Fibroblast of skin of left quadriceps (primary cell): Measurements from ENCODE around the gene SLC8A2.
"Not testable (repeated sequence)": the region's sequence is repeated elsewhere in the genome, so short reads cannot be mapped to it uniquely, and the experiment has no call there.

Experiments used
- DNase-seq, 2 experiments: peaks; one replicate each; pipeline ENCODE4 v3.0.0-alpha.2; 2013; ENCODE audit warnings: low read depth in 2 of 2

The SLC8A2 gene

GRCh38 chr19:47411696-47412095 is 60.0 kb downstream of the SLC8A2 start:
- DNase-seq: not testable (repeated sequence)

- DNase-seq: no peak
Measured at GRCh38 chr19:47411101-47411500, 60.6 kb downstream of the SLC8A2 start.

- DNase-seq: no peak
Measured at GRCh38 chr19:47408156-47408938, 63.3 kb downstream of the SLC8A2 start.

- no peak for DNase-seq
Measured at GRCh38 chr19:47407417-47407774, 64.3 kb downstream of the SLC8A2 start.

DNA sequence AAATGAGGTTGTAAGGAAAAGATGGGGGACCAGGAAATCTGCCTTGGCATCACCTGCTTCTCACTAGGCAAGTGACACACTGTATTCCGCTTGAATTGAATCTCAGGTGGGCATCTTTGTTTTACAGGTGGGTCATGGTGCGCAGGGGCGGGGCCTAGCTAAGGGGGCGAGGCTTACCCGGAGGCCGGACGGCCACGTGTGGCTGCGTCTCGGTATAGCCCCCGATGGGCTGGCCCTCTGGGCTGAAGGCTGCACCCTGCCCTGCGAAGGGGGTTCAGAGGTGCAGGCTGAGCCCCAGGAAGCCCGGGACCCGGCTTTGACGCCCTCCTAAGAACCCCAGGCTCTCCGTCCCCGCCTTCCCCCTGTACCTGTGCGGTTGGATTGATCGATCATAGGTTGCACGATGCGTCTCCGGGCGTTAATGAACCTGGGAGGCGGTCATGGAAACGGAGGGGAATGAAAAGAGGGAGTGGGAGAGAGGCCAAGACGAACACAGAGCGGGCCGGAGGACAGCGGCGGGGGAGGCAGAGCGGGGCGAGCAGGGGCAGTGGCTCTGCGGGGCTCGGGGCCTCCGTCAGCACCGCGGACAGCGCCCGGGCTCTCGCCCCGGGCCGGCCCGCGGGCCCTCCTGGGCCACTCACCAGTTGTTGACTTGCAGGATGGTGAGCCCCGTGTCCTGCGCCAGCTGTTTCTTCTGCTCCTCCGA is 64.8 kb downstream of the SLC8A2 start:
- DNase-seq: no peak

DNA sequence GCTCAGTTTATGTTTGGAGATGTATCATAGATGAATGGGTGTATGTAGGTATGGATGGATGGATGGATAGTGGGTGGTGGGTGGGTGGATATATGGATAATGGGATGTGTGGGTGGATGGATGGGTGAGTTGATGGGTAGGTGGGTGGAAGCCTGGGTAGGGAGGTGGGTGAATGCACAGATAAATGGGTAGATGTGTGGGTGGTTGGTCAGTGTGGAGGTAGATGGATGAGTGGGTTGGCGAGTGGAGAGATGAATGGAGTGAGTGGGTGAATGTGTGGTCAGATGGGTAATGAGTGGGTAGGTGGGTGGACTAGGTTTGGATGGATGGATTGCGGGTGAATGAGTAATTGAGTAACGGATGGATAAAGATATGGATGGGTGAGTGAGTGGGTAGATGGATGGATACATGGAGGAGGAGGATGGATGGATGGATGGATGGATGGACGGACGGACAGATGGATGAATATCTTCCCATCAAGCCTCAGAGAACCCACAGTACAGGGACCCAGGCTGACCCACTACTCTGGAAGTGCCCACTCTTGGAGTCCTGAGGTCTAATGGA is 65.8 kb downstream of the SLC8A2 start:
- no peak for DNase-seq

DNA sequence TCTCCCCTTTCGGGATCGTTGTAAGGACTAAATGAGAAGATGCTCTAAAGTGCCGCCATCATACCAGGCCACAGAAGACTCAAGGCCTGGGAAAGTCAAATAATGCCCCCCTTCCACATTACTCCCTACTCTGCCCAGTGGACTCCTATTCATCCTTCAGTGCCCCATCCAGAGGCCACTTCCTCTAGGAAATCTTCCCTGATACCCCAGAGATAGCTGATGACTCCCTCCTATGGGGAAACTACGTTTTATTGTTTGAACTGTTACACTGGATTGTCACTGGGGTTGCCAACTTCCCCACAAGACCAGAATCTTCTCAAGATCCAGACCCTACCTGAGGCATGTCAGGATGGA is 66.5 kb downstream of the SLC8A2 start:
- DNase-seq: no peak

- DNase-seq: no peak
Measured at GRCh38 chr19:47404334-47405196, 67.1 kb downstream of the SLC8A2 start.

GRCh38 chr19:47402504-47402903 is 69.2 kb downstream of the SLC8A2 start:
- DNase-seq: no peak

DNA sequence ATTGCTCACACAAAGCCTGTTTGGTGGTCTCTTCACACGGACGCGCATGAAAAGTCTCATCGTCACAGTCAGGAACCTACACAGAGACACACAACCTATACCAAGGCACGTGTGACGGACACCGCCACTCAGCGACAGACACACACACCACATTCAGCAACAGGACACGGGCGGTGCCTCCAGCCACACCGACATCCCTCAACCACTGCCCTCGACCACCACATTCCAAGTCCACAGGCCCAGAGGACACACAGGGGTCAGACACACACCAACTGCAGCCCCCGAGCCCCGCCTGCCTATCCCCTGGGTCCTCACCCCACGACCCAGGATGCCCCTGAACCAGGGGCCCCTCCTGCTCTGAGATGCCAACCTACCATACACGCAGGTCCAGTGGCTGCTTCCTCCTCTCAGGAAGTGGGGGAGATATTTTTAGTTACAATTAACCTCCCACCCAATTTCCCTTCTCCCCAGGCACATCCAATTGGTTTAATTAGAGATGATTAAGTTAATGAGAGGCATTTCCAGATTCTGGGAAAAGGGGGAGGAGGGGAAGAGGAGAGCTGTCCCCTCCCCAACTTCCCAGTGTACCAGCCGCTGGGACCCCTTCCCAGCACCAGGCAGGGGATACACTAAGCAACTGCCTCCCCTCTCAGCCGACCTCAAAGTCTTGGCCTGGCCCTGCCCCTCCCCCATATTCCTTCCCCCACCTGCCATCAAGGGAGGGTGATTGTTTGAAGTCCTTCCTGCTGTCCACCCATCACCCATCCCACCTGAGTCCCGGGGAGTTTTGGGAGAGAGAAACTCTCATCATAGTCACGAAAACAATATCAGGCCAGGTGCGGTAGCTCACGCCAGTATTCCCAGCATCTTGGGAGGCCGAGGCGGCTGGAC is 72.7 kb downstream of the SLC8A2 start:
- DNase-seq: no peak

- peak; percentile 24 to 39 for DNase-seq
Measured at GRCh38 chr19:47391510-47392223, 80.0 kb downstream of the SLC8A2 start.

- DNase-seq: no peak
Measured at GRCh38 chr19:47390533-47391488, 80.9 kb downstream of the SLC8A2 start.

- no peak for DNase-seq
Measured at GRCh38 chr19:47389150-47389556, 82.5 kb downstream of the SLC8A2 start.

DNA sequence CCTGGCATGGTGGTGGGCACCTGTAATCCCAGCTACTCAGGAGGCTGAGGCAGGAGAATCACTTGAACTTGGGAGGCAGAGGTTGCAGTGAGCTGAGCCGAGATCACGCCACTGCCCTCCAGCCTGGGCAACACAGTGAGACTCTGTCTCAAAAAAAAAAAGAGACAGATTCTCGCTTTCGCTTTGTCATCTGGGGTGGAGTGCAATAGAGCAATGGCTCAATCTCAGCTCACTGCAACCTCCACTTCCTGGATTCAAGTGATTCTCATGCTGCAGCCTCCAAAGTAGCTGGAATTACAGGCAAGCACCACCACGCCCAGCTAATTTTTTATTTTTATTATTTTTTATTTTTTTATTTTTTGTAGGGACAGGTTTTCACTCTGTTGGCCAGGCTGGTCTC is 83.0 kb downstream of the SLC8A2 start:
- not testable (repeated sequence) for DNase-seq

GRCh38 chr19:47387623-47388022 is 84.1 kb downstream of the SLC8A2 start:
- not testable (repeated sequence) for DNase-seq

GRCh38 chr19:47386582-47386981 is 85.1 kb downstream of the SLC8A2 start:
- DNase-seq: not testable (repeated sequence)

DNA sequence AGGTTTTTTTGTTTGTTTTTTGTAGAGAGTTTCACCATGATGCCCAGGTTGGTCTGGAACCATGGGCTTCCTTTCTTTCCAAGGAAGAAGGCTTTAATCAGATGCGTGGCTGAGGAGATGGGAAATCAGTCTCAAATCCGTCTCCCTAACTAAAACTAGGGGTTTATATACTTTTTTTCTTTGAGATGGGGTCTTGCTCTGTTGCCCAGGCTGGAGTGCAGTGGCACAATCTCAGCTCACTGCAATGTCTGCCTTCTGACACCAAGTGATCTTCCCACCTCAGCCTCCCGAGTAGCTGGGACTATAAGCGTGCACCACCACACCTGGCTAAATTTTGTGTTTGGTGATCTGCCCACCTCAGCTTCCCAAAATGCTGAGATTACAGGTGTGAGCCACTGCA is 87.2 kb downstream of the SLC8A2 start:
- not testable (repeated sequence) for DNase-seq

- not testable (repeated sequence) for DNase-seq
Measured at GRCh38 chr19:47383890-47384289, 87.8 kb downstream of the SLC8A2 start.

DNA sequence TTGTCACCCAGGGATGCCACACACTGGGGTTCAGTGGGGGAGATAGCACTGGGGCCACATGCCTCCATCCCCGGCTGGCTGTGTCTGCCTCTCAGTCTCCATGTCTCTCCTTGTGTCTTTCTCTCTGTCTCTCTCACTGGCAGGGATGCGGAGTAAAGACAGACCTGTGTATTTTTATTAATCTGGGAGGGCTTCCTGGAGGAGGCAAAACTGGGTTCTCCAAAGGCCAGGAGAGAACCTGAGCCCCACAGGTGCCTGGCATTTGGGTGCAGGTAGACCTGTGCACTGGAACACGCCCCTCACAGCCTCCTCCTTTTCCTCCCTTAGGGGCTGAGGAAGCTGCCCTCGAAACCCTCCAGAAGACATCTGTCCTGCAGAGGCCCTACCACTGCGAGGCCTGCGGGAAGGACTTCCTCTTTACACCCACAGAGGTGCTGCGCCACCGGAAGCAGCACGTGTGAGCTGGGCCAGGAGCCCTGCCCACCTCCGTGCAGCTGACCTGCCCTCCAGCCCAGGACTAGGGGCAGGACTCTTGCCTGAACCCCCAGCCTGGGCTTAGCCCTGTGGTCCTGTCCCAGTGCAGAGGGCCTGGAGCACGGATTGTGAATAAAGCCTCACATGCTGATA is 89.9 kb downstream of the SLC8A2 start:
- DNase-seq: no peak
